GM11168 (cell line): Measurements from ENCODE around the gene CABP1.
"Not testable (repeated sequence)": the region's sequence is repeated elsewhere in the genome, so short reads cannot be mapped to it uniquely, and the experiment has no call there.

ENCODE experiments used
- in situ Hi-C: fragments of 300-500 bp; cut with MboI; formaldehyde crosslinking; loops from one replicate; pipeline ENCODE4 v1.12.0; 2022; ENCODE audit warnings: low sequenced_read_pairs; ENCODE audit not compliant: unreplicated experiment

CABP1 gene

GRCh38 chr12:120639771-120640721 is at the start of gene CABP1:
Gene CABP1, plus strand, starts transcription at chr12:120640626. Its CDS starts 60 bp downstream, at chr12:120640686.
- in situ Hi-C loops = loop anchor here (5.0 kb wide), 1 partner anchor 72 kb away; the partner anchor contains the start of gene UNC119B

- in situ Hi-C loops = no loop called here
These were observed 49.6 kb upstream of the CABP1 start for GRCh38 chr12:120590741-120591407.

GRCh38 chr12:120592121-120593049 is 48.0 kb upstream of the CABP1 start:
- in situ Hi-C loops = no loop called here

GRCh38 chr12:120596901-120597300 is 43.5 kb upstream of the CABP1 start:
- in situ Hi-C loops = no loop called here

- in situ Hi-C loops = no loop called here
These were observed 42.6 kb upstream of the CABP1 start for GRCh38 chr12:120597861-120598260.

GRCh38 chr12:120598674-120599463 is 41.6 kb upstream of the CABP1 start:
- in situ Hi-C loops = no loop called here

- in situ Hi-C loops = no loop called here
These were observed 40.5 kb upstream of the CABP1 start for GRCh38 chr12:120599672-120600552.

GRCh38 chr12:120602416-120602815 is 38.0 kb upstream of the CABP1 start:
- in situ Hi-C loops = not testable (repeated sequence)

- in situ Hi-C loops = no loop called here
These were observed 29.9 kb upstream of the CABP1 start for GRCh38 chr12:120610560-120610959.

GRCh38 chr12:120611534-120611933 is 28.9 kb upstream of the CABP1 start:
- in situ Hi-C loops = not testable (repeated sequence)

- in situ Hi-C loops = no loop called here
These were observed 25.6 kb upstream of the CABP1 start for GRCh38 chr12:120614848-120615247.

GRCh38 chr12:120617193-120617592 is 23.2 kb upstream of the CABP1 start:
- in situ Hi-C loops = not testable (repeated sequence)

GRCh38 chr12:120617767-120618166 is 22.7 kb upstream of the CABP1 start:
- in situ Hi-C loops = not testable (repeated sequence)

- in situ Hi-C loops = no loop called here
These were observed 21.3 kb upstream of the CABP1 start for GRCh38 chr12:120618954-120619615.

- in situ Hi-C loops = no loop called here
These were observed 19.8 kb upstream of the CABP1 start for GRCh38 chr12:120620624-120621023.

GRCh38 chr12:120625557-120626419 is 14.6 kb upstream of the CABP1 start:
- in situ Hi-C loops = no loop called here

GRCh38 chr12:120628919-120629318 is 11.5 kb upstream of the CABP1 start:
- in situ Hi-C loops = no loop called here
